ENCODE data around the gene WWOX. TPM values are rescaled to one million over a fixed set of nuclear protein-coding genes. Genes with fewer than 3 reads are reported as not detected.
A peak's percentile ranks its signal among the peaks of the same experiment; 100 is the strongest.

WWOX gene
- total and polyA plus RNA-seq, 2 of the 13 experiments (the other 11 are each of a cell fraction or from before 2014, with no cell fraction given) = 9.1 to 37.4 TPM

DNA sequence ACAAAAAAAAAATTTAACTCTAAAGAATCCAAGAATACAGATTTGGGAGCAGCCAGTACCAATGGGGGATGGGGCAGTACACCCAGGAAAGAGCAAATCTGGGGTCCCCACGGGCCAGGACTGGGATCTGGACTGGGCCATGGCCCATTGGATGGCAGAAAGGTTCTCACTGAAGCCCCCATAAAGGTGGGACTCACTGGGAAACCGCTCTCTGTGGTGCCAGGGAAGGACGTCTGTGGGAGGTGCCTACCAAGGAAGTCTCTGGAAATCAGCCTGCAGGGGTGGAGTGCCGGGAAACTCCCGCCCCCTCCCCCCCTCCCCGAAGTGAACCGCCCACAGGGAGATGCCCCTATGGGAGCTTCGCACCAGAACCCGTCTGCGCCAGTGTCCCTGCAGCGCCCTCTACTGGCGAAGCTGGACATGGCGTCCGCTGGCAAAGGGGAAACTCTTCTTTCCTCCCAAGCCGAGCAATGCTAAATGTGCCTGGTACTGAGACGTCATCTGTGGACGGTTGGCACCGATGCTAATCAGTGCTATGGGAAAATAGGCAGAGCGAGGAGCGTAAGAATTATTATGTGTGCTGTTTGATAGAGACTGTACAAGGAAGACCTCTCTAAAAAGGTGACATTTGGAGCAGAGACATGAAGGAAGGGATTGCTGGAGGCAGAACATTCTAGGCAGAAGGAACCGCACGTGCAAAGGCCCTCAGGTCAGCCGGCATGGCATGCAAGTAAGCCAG, 671.1 kb downstream of the WWOX start (continued):
- TF ChIP-seq HES4 (CRISPR knock-in tag; IDR thresholded peaks at IDR 0.05; ENCODE audit: borderline replicate concordance) (no peak), BORCS8-MEF2B (CRISPR knock-in tag; IDR thresholded peaks at IDR 0.05) (no peak; the same call in 1 of the 2 replicates), STAT5B (CRISPR knock-in tag; IDR thresholded peaks at IDR 0.05) (no peak), ZFX (CRISPR knock-in tag; IDR thresholded peaks at IDR 0.05; ENCODE audit: low read depth) (no peak), KAT7 (CRISPR knock-in tag; IDR thresholded peaks at IDR 0.05; ENCODE audit: borderline replicate concordance) (no peak), ZBTB38 (CRISPR knock-in tag; IDR thresholded peaks at IDR 0.05) (no peak), ZMYM2 (CRISPR knock-in tag; IDR thresholded peaks at IDR 0.05) (0 out of 2 replicates have a peak, but pooled peaks have one; percentile 37), TCF7 (IDR thresholded peaks at IDR 0.05; ENCODE audit: low read depth) (no peak), ZNF224 (CRISPR knock-in tag; IDR thresholded peaks at IDR 0.05) (no peak), PCBP2 (optimal IDR thresholded peaks at IDR 0.05; ENCODE audit: low read depth, low read length, poor library complexity, severe bottlenecking) (no peak), ZNF180 (CRISPR knock-in tag; IDR thresholded peaks at IDR 0.05; ENCODE audit: borderline replicate concordance, low read depth) (no peak), MAZ (IDR thresholded peaks at IDR 0.05; ENCODE audit: borderline replicate concordance, low read depth, low read length) (peak; percentile 59; the same call in 1 of the 2 replicates), MAZ (CRISPR knock-in tag; IDR thresholded peaks at IDR 0.05; ENCODE audit: low read depth) (no peak), BCL3 (CRISPR knock-in tag; IDR thresholded peaks at IDR 0.05) (peak; percentile 20; the same call in 1 of the 2 replicates), ZBTB40 (IDR thresholded peaks at IDR 0.05) (no peak), ZBTB40 (CRISPR knock-in tag; IDR thresholded peaks at IDR 0.05) (no peak)
- TF ChIP-seq, protein P1, sequence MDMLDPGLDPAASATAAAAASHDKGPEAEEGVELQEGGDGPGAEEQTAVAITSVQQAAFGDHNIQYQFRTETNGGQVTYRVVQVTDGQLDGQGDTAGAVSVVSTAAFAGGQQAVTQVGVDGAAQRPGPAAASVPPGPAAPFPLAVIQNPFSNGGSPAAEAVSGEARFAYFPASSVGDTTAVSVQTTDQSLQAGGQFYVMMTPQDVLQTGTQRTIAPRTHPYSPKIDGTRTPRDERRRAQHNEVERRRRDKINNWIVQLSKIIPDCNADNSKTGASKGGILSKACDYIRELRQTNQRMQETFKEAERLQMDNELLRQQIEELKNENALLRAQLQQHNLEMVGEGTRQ (IDR thresholded peaks at IDR 0.05; ENCODE audit: low read depth, low read length) = no peak
- TF ChIP-seq, protein P1 (CRISPR knock-in tag; IDR thresholded peaks at IDR 0.05; ENCODE audit: borderline replicate concordance) = no peak
